ENCODE measurements around the gene PDE10A. TPM values are rescaled to one million over a fixed set of nuclear protein-coding genes. Genes with fewer than 3 reads are reported as not detected.
"Not testable (repeated sequence)": the region's sequence is repeated elsewhere in the genome, so short reads cannot be mapped to it uniquely, and the experiment has no call there.

Gene PDE10A
- total and polyA plus RNA-seq, 12 donors, result 6.8 to 20.4 (median 14.2) TPM

DNA sequence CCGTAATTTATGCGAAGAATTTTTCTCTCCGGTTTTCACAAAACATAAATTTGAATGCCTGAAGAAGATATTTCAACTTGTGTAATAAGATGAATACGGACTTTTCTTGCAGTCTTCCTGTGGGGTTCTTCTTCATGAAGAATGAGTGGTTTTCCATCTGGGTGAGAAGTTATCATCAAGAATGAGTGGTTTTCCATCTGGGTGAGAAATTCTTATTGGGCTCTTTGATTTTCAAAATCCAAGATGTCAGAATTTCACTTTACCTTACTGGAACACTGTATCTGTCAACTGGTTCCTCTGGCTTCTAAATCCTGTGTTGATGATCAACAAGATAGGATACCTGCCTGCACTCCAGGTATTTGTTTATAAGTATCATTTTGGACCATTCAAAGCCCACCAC lies 193.6 kb downstream of the PDE10A start:
- intact Hi-C loops (cut with DNase I), result no loop called here
- 91 to 99% methylated on average over 4 of the region's 4 CpGs for WGBS, 2 donors

DNA sequence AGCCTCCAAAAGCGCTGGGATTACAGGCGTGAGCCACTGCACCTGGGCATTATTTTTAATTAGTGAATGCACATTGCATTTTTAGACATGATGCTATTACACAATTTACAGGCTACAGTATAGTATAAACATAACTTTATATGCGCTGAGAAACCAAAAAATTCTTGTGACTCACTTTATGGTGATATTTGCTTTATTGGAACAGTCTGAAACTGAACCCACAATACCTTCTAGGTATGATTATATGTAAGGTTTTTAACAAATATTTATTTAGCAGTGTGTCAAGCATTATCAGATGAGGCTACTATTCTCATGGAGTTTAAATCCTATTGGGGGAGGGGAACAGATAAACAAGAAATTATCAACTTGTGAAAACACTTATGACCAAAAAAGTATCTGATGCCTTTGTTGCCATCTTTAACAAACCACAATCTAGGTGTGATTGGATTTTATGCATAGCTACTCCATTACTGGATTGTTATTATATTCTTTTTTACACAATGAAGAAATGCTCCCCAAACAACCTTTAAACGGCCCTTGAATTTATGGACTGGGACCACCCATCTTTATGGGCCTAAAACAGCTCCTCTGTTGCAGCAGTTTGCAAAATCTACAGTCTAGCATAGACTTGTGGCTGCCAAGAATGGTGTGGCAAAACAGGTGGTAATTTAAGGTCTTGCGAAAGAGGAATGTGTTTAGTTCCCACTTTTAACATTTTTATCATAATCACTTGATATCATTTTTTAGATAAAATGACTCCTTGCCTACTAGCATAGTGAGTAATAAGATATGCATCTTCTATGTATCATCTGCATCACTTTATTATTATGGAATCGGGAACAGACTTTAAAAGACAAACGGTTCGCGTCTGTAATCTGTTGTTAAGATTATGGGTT lies 194.5 kb downstream of the PDE10A start:
- H3K27ac ChIP-seq, result no peak overlapping the region
- TF ChIP-seq, protein P1, sequence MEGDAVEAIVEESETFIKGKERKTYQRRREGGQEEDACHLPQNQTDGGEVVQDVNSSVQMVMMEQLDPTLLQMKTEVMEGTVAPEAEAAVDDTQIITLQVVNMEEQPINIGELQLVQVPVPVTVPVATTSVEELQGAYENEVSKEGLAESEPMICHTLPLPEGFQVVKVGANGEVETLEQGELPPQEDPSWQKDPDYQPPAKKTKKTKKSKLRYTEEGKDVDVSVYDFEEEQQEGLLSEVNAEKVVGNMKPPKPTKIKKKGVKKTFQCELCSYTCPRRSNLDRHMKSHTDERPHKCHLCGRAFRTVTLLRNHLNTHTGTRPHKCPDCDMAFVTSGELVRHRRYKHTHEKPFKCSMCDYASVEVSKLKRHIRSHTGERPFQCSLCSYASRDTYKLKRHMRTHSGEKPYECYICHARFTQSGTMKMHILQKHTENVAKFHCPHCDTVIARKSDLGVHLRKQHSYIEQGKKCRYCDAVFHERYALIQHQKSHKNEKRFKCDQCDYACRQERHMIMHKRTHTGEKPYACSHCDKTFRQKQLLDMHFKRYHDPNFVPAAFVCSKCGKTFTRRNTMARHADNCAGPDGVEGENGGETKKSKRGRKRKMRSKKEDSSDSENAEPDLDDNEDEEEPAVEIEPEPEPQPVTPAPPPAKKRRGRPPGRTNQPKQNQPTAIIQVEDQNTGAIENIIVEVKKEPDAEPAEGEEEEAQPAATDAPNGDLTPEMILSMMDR (IDR thresholded peaks at IDR 0.05), result no peak
- peaks cover 0 to 20% (median 9%) of the 10 kb centered on the region in 11 donors for H3K9me3 ChIP-seq
- DNase-seq (no peak), ATAC-seq (no peak)
- H3K36me3 ChIP-seq, result no peaks in the 10 kb centered on the region
- H3K4me3 ChIP-seq, result no peak overlapping the region
- H3K27me3 ChIP-seq, result no peaks in the 10 kb centered on the region
- 92 to 95% methylated on average over 9 of the region's 9 CpGs for WGBS, 2 donors
- intact Hi-C loops (cut with DNase I), result no loop called here
- H3K4me1 ChIP-seq, result no peaks in the 10 kb centered on the region

More for the DNA sequence above, 193.6 kb downstream of the PDE10A start:
- Histone ChIP-seq H3K4me1 (no peaks in the 10 kb centered on the region), H3K9me3 (peaks cover 0 to 11% (median under 1%) of the 10 kb centered on the region in 11 donors), H3K36me3 (no peaks in the 10 kb centered on the region), H3K27me3 (no peaks in the 10 kb centered on the region), H3K4me3 (no peak overlapping the region), H3K27ac (no peak overlapping the region)
- DNase-seq, result no peak
- no peak for ATAC-seq
- TF ChIP-seq, protein P1 (IDR thresholded peaks at IDR 0.05), result no peak

DNA sequence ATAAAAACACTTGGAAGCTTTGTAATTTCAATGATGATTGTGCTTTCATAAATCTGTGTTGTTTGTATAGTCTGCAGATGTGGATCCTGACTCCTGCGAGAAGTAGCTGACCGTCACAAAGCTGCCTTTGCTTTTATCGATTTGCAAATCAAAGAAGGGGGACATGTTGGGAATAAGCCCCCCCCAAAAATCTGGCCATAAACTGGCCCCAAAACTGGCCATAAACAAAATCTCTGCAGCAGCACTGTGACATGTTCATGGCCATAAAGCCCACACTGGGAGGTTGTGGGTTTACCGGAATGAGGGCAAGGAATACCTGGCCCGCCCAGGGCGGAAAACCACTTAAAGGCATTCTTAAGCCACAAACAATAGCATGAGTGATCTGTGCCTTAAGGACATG lies 199.5 kb downstream of the PDE10A start:
- H3K4me3 ChIP-seq; intact Hi-C loops (cut with DNase I); H3K27me3 ChIP-seq; ATAC-seq; DNase-seq; H3K27ac ChIP-seq; H3K36me3 ChIP-seq: not testable (repeated sequence)
- peaks cover 0 to 34% (median 14%) of the 10 kb centered on the region in 11 donors for H3K9me3 ChIP-seq
- peaks cover 0 to 15% (median 0%) of the 10 kb centered on the region in 9 donors for H3K4me1 ChIP-seq
- 92 to 98% methylated on average over 6 of the region's 6 CpGs for WGBS, 2 donors

DNA sequence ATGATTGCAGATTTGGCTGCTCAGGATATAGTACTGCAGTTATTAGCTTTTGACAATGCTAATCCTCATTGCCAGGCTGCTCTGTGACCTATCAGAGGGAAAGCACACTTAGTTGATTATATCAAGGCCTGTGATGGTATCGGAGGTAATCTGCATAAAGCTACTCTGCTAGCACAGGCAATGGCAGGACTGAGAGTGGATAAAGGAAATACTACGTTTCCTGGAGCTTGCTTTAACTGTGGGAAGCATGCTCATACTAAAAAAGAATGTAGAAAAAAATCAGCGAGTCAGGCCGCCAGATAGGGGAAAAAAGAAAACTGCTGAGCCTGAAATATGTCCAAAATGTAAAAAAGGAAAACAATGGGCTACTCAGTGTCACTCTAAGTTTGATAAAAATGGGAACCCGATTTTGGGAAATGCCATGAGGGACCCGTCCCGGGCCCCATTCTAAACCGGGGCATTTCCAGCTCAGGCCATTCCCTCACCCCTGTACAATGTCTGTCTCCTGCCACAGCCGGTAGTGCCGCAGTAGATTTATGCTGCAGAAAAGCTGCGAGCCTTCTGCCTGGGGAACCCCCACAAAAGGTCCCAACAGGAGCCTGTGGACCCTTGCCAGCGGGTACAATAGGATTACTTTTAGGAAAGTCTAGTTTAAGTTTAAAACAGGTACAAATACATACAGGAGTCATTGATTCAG lies 203.3 kb downstream of the PDE10A start:
- ATAC-seq, DNase-seq, H3K36me3 ChIP-seq, H3K27me3 ChIP-seq: not testable (repeated sequence)
- H3K4me3 ChIP-seq, result peak overlapping the region in 4 of 10 donors; percentile 12 to 19 (median 16)
- WGBS, 2 donors, result 33 to 37% methylated on average over 12 of the region's 12 CpGs
- H3K27ac ChIP-seq, result peak overlapping the region in 2 of 10 donors; percentile 20 to 51
- intact Hi-C loops (cut with DNase I), result loop anchor here in 1 of 10 donors (10.0 kb wide), 1 partner anchor 205 kb away; the partner anchor contains the start of gene PDE10A
- H3K9me3 ChIP-seq, result peaks cover 0 to 27% (median 14%) of the 10 kb centered on the region in 11 donors
- peaks cover 0 to 41% (median 9%) of the 10 kb centered on the region in 9 donors for H3K4me1 ChIP-seq

DNA sequence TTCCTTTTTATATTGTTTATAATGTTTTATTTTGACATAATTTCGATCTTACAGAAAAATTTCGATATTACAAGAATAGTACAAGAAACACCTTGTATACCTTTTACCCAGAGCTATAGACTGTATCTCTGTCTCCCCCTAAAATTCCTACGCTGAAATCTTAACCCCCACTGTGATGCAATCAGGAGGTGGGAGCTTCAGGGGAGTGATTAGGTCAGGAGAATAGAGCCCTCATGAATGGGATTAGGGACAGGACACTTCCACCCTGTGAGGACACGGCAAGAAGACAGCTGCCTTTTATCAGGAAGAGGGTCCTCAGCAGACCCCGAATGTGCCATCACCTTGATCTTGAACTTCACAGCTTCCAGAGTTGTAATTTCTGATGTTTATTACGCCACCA lies 204.9 kb downstream of the PDE10A start:
- Histone ChIP-seq H3K27me3 (no peaks in the 10 kb centered on the region), H3K27ac (no peak overlapping the region), H3K4me1 (peaks cover 0 to 41% (median 9%) of the 10 kb centered on the region in 9 donors), H3K36me3 (no peaks in the 10 kb centered on the region), H3K9me3 (peaks cover 0 to 11% (median under 1%) of the 10 kb centered on the region in 11 donors), H3K4me3 (no peak overlapping the region)
- TF ChIP-seq, protein P1 (IDR thresholded peaks at IDR 0.05), result no peak
- intact Hi-C loops (cut with DNase I), result loop anchor here in 1 of 10 donors (10.0 kb wide), 1 partner anchor 207 kb away; the partner anchor contains the start of gene PDE10A
- no peak for ATAC-seq
- 89 to 91% methylated on average over 6 of the region's 6 CpGs for WGBS, 2 donors
- DNase-seq, result no peak
